Stimulated activated CD8-positive, alpha-beta memory T cell treated with anti-CD3 and anti-CD28 coated beads, Interleukin-12 subunit alpha, Interleukin-12 subunit beta, amount 100 ng/mL, for 24 hours (primary cell): ENCODE results near the gene CD300LD.
"Not testable (repeated sequence)": the region's sequence is repeated elsewhere in the genome, so short reads cannot be mapped to it uniquely, and the experiment has no call there.

Experiments used
- DNase-seq: peaks from one replicate; pipeline ENCODE4 v3.0.0-alpha.2; 2020; ENCODE audit errors: extremely low read depth

The CD300LD gene

DNA sequence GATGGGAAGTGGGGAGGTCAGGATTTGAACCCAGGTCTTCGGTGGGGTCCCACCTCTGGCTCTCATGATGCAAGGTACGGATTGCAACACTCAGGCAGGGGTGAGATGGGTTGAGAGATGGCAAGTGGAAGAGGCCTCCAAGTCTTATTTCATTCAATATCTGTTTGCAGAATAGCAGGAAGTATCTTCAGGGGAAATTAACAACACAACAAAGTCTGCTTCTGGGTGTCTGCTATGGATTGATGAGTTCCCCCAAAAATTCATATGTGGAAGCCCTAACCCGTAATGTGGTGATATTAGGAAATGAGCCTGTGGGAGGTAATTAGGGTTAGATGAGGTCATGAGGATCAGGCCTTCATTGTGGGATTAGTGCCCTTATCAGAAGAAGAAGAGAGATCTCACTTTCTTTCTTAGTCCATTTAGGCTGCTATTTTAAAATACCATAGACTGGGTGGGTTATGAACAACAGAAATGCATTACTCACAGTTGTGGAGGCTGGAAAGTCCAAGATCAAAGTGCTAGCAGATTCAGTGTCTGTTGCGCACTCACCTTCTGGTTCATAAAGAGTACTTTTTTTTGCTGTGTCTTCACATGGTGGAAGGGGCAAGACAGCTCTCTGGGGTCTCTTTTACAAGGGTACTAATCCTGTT is 20.3 kb downstream of the CD300LD start:
- no peak for DNase-seq

DNA sequence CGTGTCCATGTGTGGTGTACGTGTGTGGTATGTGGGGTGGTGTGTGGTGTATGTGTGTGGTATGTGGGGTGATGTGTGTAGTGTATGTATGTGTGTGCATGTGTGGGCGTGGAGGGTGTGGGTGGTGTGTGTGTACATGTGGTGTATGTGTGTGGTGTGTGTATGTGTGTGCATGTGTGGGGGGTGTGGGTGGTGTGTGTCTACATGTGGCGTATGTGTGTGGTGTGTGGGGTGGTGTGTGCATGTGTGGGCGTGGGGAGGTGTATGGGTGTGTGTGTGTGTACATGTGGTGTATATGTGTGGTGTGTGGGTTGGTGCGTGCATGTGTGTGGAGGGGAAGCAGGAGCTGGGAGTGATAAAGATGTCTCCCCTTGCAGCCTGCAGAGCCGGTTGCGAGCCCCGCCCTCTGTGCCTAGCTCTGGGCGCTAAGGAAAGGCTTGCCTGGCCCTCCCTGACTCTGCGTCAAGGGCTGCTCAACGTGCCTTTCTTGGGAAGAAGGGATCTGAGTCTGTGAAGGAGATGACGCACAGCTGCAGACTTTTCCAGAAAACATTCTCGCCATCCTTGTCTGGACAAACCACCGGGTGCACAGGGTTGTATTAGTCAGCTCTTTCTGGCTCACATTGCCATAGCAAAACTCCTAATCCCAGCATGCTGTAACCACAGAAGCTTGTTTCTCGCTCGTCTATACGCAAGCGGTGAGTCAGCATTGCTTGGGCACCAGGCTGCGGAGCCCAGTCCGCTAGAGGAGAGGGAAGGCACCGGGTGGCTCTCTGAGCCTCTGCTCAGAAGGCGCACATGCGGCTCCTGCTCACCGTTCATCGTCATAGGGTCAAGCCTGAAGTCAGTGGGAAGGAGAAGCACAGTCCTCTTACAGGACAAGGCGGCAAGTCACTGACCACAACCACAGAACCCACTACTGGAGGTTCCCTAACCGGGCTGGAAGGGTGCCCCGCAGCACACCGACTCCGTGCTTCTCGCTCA is 22.8 kb downstream of the CD300LD start:
- DNase-seq = no peak

DNA sequence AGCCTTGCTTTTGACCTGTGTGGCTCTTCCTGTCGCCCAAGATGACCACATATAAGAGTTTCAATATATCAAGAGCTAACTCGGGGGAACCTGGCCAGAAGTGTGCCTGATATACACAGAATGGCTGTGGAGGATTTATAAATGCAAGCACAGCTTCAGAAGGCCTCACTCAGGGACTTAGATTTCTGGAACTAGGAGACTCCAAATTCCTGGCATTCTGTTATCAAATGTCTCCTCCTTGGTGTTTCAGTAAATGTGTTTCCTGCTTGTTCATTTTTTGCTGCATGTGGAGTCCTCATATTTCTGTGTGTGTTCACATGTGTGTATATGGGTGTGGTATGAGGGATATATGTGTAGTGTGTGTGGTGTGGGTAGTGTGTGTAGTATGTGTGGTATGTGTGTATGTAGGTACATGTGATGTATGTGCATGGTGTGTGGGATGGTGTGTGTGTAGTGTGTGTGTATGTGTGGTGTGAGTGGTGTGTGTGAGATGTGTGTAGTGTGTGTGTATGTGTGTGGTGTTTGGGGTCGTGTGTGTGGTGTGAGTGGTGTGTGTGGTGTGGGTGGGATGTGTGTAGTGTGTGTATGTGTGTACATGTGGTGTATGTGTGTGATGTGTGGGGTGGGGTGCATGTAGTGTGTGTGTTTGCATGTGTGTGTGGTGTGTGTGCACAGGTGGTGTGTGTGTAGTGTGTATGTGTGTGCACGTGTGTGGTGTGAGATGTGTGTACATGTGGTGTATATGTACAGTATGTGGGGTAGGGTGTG is 23.8 kb downstream of the CD300LD start:
- DNase-seq = no peak

DNA sequence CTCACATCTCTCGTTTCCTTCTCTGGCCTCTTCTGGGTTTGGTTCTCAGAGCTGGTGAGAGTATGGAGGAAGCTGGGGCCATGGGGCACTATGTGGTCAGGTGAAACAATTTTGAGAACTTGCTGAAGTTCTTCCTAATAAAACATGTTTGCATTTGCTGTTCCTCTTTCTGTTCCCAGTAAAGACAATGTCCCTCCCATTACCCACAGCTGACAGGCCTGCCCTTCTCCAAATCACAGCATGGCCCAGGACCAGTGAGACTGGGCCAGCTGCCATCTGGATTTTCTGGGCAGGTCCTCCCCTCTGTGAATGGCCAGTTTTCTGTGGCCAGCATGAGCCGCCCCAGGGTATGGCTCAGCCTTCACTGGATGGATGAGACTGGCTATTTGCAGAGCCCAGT is 24.7 kb downstream of the CD300LD start, which contains the start of gene CD300H:
Gene CD300H, minus strand, starts transcription at position 113 of the 400 bp plus-strand sequence.
- DNase-seq = no peak

DNA sequence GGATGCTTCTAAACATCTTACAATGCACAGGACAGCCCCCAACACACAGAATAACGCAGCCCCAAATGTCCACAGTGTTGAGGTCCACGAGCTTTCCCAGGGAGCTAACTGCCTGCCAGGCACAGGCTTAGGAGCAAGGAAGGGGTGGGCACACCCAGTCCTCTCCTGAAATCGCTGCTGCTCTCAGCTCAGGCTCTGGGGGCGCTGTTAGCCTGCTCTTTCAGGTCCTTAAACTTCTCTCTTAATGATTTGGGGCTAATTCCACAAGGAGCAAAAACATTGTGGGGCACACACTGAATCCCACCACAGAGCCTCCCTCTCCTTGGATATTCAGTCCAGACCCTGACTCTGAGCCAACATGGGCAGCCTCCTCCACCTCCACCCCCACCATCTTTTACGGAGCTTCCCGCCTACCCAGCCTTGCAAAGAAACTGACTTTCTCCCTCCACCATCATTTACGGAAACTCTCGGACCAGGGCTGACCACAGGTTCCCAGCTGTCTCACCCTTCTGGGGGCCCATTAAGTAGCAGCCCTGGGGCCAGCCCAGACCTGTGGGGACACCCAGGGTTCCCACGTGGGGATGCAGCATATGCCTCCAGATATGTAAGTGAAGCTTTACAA is 25.8 kb downstream of the CD300LD start:
- no peak for DNase-seq

DNA sequence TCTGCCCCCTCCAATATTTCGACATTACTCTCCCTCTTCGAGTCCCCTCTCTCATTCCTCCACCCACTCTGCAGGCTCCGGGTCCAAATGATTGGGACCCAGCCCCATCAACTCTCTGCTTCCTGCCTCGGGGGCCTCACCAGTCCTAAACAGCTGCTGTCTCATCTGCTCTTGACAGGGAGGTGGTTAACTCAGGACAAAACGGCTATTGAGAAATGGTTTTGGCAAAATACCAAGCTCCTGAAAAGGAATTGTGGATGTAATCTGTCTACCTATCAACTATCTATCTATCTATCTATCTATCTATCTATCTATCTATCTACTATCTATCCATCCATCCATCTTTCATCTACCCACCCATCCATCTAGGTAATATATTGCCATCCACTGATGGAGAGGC is 27.0 kb downstream of the CD300LD start:
- no peak for DNase-seq

DNA sequence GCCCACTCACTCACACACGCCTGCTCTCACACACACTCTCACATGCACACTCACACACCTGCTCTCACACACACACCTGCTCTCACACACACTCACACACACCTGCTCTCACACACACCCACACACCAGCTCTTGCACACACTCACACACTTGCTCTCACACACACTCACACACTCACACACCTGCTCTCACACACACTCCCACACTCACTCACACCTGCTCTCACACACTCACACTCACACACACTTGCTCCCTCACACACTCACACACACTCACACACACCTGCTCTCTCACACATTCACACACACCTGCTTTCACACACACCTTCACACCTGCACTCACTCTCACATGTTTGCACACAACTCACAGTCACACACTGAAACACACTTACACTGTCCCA is 28.7 kb downstream of the CD300LD start:
- DNase-seq = no peak

DNA sequence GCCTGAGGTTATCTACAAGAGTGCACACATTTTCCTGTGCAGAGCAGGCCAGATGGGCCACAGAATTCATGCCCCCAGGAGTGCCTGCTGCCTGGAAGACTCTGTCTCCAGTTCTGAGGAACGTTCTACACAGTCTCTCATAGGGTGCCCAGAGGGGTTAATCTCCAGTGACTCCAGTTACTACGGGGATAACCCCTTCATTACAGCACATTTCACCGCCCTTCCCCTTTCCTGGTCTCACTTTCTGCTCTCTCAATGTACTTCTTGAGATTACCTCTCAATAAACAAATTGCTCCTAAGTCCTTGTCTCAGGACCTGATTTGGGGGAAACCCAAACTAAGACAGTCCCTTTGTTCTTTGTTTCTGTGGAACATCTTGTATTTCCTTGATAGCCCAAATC is 30.5 kb downstream of the CD300LD start:
- DNase-seq = no peak

DNA sequence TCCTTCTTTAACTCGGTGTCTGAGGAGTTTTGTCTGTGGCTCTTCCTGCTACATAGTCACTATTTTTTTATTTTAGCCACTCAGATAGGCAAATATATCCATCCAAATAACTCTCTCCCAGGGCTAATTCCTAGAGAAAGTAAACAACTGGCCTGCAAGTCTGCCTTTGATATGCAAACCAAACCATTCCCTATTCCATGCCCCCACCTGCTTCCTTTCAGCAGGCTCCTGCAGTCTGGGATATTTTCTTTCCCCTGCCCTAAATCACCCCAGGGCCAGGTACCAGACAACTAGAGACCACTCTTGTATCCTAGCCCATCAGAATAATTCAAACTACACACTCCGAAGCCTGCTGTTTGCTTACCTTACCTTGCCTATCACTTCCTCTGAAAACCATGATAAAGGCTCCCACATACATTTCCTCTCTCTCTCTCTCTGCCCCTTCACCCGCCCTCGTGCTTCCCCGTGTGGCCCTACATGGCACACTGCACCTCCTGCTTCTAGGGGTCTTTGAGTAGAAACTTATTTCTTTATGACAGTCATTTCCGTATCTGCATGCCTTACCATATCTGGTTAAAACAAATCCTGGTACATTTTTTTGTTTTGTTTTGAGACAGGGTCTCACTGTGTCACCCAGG is 33.1 kb downstream of the CD300LD start:
- DNase-seq = no peak

DNA sequence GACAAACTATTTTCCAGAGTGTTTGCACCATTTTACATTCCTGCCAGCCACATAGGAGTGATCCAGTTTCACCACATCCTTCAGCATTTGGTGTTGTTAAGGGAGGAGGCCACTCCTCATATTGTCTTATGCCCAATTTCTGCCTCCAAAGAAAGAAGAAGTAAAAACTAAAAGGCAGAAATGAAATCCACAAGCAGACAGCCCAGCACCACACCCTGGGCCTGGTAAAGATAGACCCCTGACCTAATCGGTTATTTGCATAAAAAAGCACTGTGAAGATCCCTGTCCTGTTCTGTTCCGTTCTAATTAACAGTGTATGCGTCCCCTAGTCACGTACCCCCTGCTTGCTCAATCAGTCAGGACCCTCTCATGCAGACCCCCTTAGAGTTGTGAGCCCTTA is 33.7 kb downstream of the CD300LD start:
- not testable (repeated sequence) for DNase-seq

DNA sequence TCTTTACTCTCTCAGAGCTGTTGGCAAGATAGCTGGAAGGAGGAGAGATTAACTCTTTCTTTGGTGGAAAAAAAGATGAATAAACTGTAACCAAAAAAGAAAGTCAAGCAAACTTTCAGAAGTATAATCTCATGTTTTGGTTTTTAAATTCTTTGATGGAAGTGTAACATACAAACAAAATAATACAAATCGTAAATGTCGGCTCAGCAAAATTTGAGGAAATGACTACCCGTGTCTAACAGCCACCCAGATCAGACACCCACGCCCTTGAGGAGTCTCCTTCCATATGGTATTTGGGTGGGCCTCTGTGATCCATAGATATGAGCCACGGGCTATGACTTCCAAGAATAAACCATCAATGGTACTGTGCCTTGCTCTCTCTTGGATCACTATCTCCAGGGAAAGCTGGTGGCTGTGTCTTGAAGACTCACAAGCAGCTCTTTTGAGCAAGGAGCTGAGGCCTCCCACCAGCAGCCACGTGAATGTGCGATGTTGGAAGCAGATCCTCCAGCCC is 36.6 kb downstream of the CD300LD start:
- DNase-seq = no peak

DNA sequence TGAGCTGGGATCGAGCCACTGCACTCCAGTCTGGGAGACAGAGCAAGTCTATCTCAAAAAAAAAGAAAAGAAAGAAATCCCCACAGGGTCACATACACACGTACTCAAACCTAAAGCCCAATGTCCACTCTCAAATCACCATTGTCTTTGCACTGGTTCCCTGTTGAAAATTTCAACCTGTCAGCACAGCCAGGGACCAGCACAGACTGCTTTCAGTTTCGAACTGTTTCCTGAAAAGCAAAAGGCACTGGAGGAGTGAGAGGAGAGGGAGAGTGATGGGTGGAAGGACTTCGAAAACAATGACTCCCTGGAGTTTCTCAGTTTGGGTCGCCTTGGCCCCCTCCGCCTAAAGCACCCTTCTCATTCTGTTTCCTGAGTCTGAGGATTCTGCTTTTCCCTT is 37.2 kb downstream of the CD300LD start:
- no peak for DNase-seq

DNA sequence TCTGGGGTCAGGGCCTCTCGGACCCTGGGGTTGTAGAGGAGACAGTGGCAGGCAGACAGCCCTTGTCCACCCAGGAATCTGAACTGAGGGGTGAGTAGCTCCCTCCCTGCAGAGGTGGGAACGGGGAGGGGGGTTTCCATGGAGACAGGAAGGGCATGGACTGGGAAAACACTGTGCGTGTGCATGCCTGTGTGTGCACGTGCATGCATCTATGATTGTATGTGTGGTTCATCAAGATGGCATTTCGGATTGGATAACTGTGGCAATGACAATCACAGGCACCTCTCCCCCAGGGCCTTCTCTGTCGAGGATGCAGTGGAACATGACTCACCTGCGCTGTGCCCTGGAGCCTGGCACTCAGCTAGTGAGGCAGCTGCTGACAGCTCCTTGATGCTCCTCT is 40.0 kb downstream of the CD300LD start:
- DNase-seq = no peak

DNA sequence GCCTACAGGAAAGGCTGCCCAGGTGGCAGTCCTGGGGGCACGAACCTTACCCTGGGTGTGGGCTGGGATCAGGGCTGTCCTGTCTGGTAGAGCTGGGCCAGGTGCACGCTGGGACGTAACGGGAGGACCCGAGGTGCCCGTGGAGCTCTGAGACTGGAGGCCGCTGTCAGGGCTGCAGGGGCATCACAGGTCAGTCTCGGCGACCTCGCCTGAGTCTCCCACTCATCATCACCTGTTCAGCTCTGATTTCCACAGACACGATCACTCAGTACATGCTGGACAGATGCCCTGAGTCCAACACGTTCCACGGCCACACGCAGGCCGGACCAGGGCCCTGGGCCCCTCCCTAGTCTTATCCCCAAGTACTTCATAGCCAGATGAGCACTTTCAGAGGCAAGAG is 41.5 kb downstream of the CD300LD start:
- DNase-seq = no peak

DNA sequence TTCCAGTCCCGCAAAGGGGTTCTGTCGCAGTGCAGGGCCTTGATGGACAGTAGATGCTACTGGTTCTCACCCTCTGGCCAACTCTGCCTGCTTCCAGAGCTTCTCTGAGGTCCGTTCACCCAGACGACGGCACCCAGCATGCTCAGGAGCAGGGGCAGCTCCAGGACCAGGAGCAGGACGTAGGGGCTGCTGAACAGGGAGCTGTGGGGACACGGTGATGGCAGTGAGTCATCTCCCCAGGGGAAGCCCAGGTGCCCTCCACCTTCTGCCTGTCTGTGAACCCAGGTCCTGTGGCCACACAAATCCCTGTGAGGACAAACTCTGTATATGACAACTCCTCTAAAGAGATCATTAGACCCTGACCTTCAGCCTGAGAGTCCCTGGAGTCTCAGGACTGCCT is 42.7 kb downstream of the CD300LD start:
- no peak for DNase-seq

DNA sequence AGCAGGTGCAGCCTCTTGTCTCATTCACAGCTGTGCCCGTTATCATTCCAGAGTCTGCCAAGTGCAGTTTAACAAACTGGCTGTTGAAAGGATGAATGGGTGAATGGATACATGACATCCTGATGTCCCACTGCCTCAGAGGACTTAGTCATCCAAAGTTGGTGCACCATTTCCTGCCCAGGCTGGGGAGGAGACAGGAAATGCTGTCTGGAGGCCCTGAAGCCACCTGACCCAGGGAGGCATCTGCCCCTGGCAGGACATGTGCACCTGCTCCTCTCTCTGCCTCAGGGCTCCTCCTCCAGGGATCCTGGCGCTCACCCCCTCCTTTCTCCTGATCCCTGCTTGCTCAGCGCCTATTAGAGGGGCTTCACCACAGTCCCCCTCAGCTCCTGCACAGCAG is 44.3 kb downstream of the CD300LD start:
- DNase-seq = no peak

DNA sequence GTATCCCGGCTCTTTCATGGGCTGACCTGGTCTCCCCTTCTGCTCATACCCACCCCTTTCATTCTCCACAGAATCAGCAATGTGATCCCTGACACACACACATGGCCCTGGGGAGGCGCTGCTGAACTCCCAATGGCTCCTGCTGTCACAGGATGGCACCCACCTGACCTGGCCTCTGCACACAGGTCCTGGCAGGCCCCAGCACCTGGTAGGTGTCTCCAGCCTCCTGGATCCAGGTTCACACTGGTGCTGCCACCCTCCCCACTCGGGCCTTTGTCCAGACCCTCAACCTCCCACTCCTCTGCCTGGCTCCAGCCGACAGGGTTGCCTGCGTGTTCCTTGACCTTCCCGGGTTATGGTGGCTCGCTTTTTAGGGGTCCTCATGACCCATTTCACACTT is 44.8 kb downstream of the CD300LD start:
- no peak for DNase-seq

DNA sequence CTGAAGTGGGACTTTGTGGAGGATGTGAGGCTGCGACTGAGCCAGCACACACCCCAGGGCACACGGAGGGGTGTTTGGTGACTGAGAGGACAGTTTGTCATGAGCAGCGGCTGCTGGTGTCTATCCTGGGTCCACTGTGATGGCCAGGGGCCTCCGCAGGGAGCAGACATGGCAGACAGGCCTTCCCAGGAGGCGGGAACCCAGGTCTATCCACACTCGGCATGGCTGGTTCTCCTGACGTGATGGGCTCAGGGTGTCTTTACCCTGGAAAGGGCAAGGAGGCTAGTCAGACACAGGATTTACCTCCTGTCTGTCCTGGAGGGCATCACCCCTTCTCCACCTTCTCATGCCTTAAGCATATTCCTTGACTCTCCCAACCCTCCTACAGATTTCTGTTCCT is 45.5 kb downstream of the CD300LD start:
- DNase-seq = no peak

DNA sequence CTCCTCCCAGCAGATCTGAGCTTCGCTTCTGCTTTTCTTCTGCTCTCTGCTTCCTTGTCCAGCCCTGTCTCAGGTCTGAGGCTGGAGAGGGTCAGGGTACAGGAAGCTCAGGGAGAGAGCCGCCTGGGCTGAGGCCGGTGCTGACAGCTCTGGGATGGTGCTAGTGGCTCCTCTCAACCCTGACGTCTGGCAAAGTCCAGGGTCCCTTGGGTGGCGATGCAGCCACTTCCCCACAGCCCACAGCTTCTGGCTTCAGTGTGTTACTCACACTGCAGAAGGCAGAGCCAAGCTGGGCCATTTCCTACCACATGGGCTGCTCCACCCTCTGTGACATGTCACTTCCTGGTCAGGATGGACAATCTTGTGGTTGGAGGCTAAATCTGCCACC is 46.2 kb downstream of the CD300LD start, which contains the start of gene CD300C:
Gene CD300C, minus strand, starts transcription at position 273 of the 388 bp plus-strand sequence. CDS start 333 bp downstream, outside the sequence.
- no peak for DNase-seq

DNA sequence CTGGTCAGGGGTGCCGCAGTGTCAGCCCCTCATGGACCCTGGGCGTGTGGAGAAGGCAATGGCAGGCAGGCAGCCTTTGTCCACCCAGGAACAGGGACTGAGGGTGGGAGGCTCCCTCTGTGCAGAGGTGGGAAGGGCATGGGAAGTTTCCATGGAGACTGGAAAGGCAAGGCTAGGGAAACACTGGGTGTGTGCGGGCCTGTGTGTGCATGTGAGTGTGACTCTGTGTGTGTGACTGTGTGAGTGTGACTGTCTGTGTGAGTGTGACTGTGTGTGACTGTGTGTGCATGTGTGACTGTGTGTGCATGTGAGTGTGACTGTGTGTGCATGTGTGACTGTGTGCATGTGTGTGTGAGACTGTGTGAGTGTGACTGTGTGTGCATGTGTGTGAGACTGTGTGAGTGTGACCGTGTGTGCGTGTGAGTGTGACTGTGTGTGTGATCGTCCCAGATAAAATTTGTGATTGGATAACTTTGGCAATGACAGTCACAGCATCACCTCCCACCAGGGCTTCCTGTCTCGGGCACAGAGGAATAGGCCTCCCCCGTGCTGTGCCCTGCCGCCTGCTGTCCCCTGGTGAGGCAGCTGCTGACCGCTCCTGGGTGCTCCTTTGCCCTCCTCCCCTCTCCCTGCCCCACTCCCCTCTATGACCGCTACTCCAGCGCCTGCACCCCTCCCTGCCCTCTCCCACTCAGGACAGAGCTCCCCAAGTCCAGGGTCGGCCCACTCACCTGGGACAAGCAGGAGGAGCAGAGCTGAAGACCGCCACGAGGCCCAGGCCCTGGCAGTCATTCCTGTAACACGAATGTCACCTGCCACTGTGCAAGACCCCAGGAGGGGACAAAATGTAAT is 46.9 kb downstream of the CD300LD start:
- DNase-seq = no peak
